ENCODE measurements around the gene TEAD1.
A peak's percentile ranks its signal among the peaks of the same experiment; 100 is the strongest.

Gene TEAD1

GRCh38 chr11:12901874-12902481 lies 227.8 kb downstream of the TEAD1 start:
- H3K4me3 ChIP-seq (ENCODE audit: low read length), result no peak overlapping the region
- DNase-seq (ENCODE audit: low read depth), result no peak
- no peak for TF ChIP-seq CTCF (IDR thresholded peaks at IDR 0.05; ENCODE audit: insufficient read depth, low read depth, low read length, missing control alignments)

- DNase-seq (ENCODE audit: low read depth), result no peak
- H3K4me3 ChIP-seq (ENCODE audit: low read length), result no peak overlapping the region
- TF ChIP-seq CTCF (IDR thresholded peaks at IDR 0.05; ENCODE audit: insufficient read depth, low read depth, low read length, missing control alignments), result no peak
These were observed 228.7 kb downstream of the TEAD1 start for GRCh38 chr11:12902791-12903486.

GRCh38 chr11:12905435-12905834 lies 231.2 kb downstream of the TEAD1 start:
- H3K4me3 ChIP-seq (ENCODE audit: low read length), result no peak overlapping the region
- no peak for DNase-seq (ENCODE audit: low read depth)
- no peak for TF ChIP-seq CTCF (IDR thresholded peaks at IDR 0.05; ENCODE audit: insufficient read depth, low read depth, low read length, missing control alignments)

GRCh38 chr11:12906501-12906900 lies 232.3 kb downstream of the TEAD1 start:
- no peak for TF ChIP-seq CTCF (IDR thresholded peaks at IDR 0.05; ENCODE audit: insufficient read depth, low read depth, low read length, missing control alignments)
- no peak overlapping the region for H3K4me3 ChIP-seq (ENCODE audit: low read length)
- no peak for DNase-seq (ENCODE audit: low read depth)

- DNase-seq (ENCODE audit: low read depth), result no peak
- TF ChIP-seq CTCF (IDR thresholded peaks at IDR 0.05; ENCODE audit: insufficient read depth, low read depth, low read length, missing control alignments), result no peak
- no peak overlapping the region for H3K4me3 ChIP-seq (ENCODE audit: low read length)
These were observed 235.7 kb downstream of the TEAD1 start for GRCh38 chr11:12909879-12910278.

- H3K4me3 ChIP-seq (ENCODE audit: low read length), result no peak overlapping the region
- peak; percentile 65 for TF ChIP-seq CTCF (IDR thresholded peaks at IDR 0.05; ENCODE audit: insufficient read depth, low read depth, low read length, missing control alignments)
- DNase-seq (ENCODE audit: low read depth), result peak; percentile 34
These were observed 240.2 kb downstream of the TEAD1 start for GRCh38 chr11:12914400-12914912.

Measured in epithelial cell of esophagus (primary cell).